Transverse colon (tissue), 4 donors: Measurements from ENCODE around the gene C20orf202.

ENCODE experiments used
- CTCF ChIP-seq, 5 experiments: fragments of 200-600 bp in 3 of 5; fragments of 450-650 bp in 2 of 5; sonication (generic) in 3 of 5; IDR thresholded peaks; 1 replicate in 2 of 5; 2 replicates in 3 of 5; pipeline ENCODE4 v1.5.1; 2016 to 2017; ENCODE audit warnings: antibody characterized with exemption in 5 of 5, inconsistent platforms in 3 of 5, mild to moderate bottlenecking in 2 of 5, moderate library complexity in 1 of 5
- EP300 ChIP-seq: sonication (generic); formaldehyde crosslinking; IDR thresholded peaks from one replicate; pipeline ENCODE4 v1.6.1; 2017; ENCODE audit warnings: antibody characterized with exemption, low read depth
- POLR2A ChIP-seq: fragments of 450-650 bp; IDR thresholded peaks from one replicate; pipeline ENCODE4 v1.6.1; 2016; ENCODE audit warnings: antibody characterized with exemption, mild to moderate bottlenecking, moderate library complexity
- POLR2AphosphoS5 ChIP-seq, 3 donors: sonication (generic); formaldehyde crosslinking; IDR thresholded peaks; one replicate each; pipeline ENCODE4 v1.6.1; 2016; ENCODE audit warnings: antibody characterized with exemption in 3 of 3

GRCh38 chr20:1174787-1175186 is 28.5 kb upstream of the C20orf202 start:
- TF ChIP-seq CTCF (IDR thresholded peaks at IDR 0.05), result no peak
- TF ChIP-seq POLR2AphosphoS5 (IDR thresholded peaks at IDR 0.05), result no peak
- no peak for TF ChIP-seq POLR2A
- no peak for TF ChIP-seq EP300
